NB4 (cell line): Measurements from ENCODE around the gene NPAS3.
"Not testable (repeated sequence)": the region's sequence is repeated elsewhere in the genome, so short reads cannot be mapped to it uniquely, and the experiment has no call there.

Source experiments
- CTCF ChIP-seq: IDR thresholded peaks from one replicate; pipeline ENCODE4 v1.5.1; 2012; ENCODE audit warnings: low read depth, low read length
- MYC ChIP-seq: IDR thresholded peaks from 2 replicates; pipeline ENCODE4 v1.6.1; 2011; ENCODE audit warnings: low read depth, low read length
- POLR2A ChIP-seq: IDR thresholded peaks from 2 replicates; pipeline ENCODE4 v1.6.1; 2011; ENCODE audit warnings: mild to moderate bottlenecking; ENCODE audit not compliant: insufficient read length; ENCODE audit errors: extremely low read depth

GRCh38 chr14:33088274-33088673, 149.6 kb downstream of the NPAS3 start:
- not testable (repeated sequence) for TF ChIP-seq CTCF, POLR2A, MYC
